Mesenchymal stem cell (in vitro differentiated cells and primary cell): Measurements from ENCODE around the gene ATG7.

ENCODE experiments used
- DNase-seq: peaks from one replicate; pipeline ENCODE4 v3.0.0-alpha.2; 2013
- H2AFZ ChIP-seq: one replicate; pipeline ENCODE4 v1.6.1; 2013; ENCODE audit warnings: low read depth, mild to moderate bottlenecking, control low read depth, inconsistent platforms, low read length, moderate library complexity
- H2AK5ac ChIP-seq: 2 replicates; pipeline ENCODE4 v1.6.1; 2013; ENCODE audit warnings: low read length, moderate library complexity, mild to moderate bottlenecking, inconsistent platforms; ENCODE audit not compliant: severe bottlenecking
- H2BK120ac ChIP-seq: one replicate; pipeline ENCODE4 v1.6.1; 2013; ENCODE audit warnings: low read depth, mild to moderate bottlenecking, inconsistent platforms, low read length, moderate library complexity
- H2BK12ac ChIP-seq, 2 experiments: one replicate each; pipeline ENCODE4 v1.6.1; 2013; ENCODE audit warnings: inconsistent platforms in 2 of 2, low read length in 2 of 2, mild to moderate bottlenecking in 2 of 2, moderate library complexity in 2 of 2, control low read depth in 1 of 2
- H2BK15ac ChIP-seq: one replicate; pipeline ENCODE4 v1.6.1; 2013; ENCODE audit warnings: mild to moderate bottlenecking, low read depth, inconsistent platforms; ENCODE audit not compliant: poor library complexity, severe bottlenecking
- H2BK5ac ChIP-seq: 2 replicates; pipeline ENCODE4 v1.6.1; 2013; ENCODE audit warnings: low read depth, mild to moderate bottlenecking, low read length, control low read depth, inconsistent platforms; ENCODE audit not compliant: poor library complexity, severe bottlenecking
- H3K14ac ChIP-seq, 2 experiments: one replicate each; pipeline ENCODE4 v1.6.1; 2013; ENCODE audit warnings: inconsistent platforms in 2 of 2, low read length in 2 of 2, control low read depth in 1 of 2, mild to moderate bottlenecking in 1 of 2, moderate library complexity in 1 of 2
- H3K18ac ChIP-seq, 2 experiments: one replicate each; pipeline ENCODE4 v1.6.1; 2013; ENCODE audit warnings: inconsistent platforms in 2 of 2, low read length in 2 of 2, control low read depth in 1 of 2, low read depth in 1 of 2, mild to moderate bottlenecking in 1 of 2
- H3K23ac ChIP-seq, 2 experiments: one replicate each; pipeline ENCODE4 v1.6.1; 2013; ENCODE audit warnings: inconsistent platforms in 2 of 2, low read length in 2 of 2, mild to moderate bottlenecking in 2 of 2, moderate library complexity in 2 of 2, control low read depth in 1 of 2
- H3K27ac ChIP-seq: 2 replicates; pipeline ENCODE4 v1.5.1; 2013; ENCODE audit warnings: mild to moderate bottlenecking, moderate library complexity, low read length, control low read depth, inconsistent platforms; ENCODE audit not compliant: poor library complexity, severe bottlenecking
- H3K27me3 ChIP-seq, 2 experiments: 2 replicates each; pipeline versions ENCODE4 v1.6.1 to v1.7.0; 2013; ENCODE audit warnings: low read length in 2 of 2, mild to moderate bottlenecking in 2 of 2, moderate library complexity in 2 of 2, control low read depth in 1 of 2, inconsistent platforms in 1 of 2; ENCODE audit not compliant: control insufficient read depth in 1 of 2, insufficient read depth in 1 of 2
- H3K36me3 ChIP-seq, 2 experiments: 2 replicates each; pipeline versions ENCODE4 v1.6.1 to v1.7.0; 2013; ENCODE audit warnings: low read length in 2 of 2, control low read depth in 1 of 2, inconsistent platforms in 1 of 2, low read depth in 1 of 2, mild to moderate bottlenecking in 1 of 2; ENCODE audit not compliant: insufficient read depth in 2 of 2, control insufficient read depth in 1 of 2
- H3K4ac ChIP-seq, 2 experiments: one replicate each; pipeline ENCODE4 v1.6.1; 2013; ENCODE audit warnings: inconsistent platforms in 2 of 2, low read length in 2 of 2, mild to moderate bottlenecking in 2 of 2, moderate library complexity in 2 of 2, control low read depth in 1 of 2, low read depth in 1 of 2
- H3K4me1 ChIP-seq: 2 replicates; pipeline ENCODE4 v1.6.1; 2013; ENCODE audit warnings: low read depth, low read length, control low read depth; ENCODE audit not compliant: control insufficient read depth, insufficient read depth
- H3K4me2 ChIP-seq: 2 replicates; pipeline ENCODE4 v1.6.1; 2013; ENCODE audit warnings: low read length, mild to moderate bottlenecking, inconsistent platforms; ENCODE audit not compliant: poor library complexity, severe bottlenecking
- H3K4me3 ChIP-seq, 2 experiments: 2 replicates each; pipeline versions ENCODE4 v1.5.1 to v1.7.0; 2013; ENCODE audit warnings: low read length in 2 of 2, mild to moderate bottlenecking in 2 of 2, control low read depth in 1 of 2, low read depth in 1 of 2; ENCODE audit not compliant: insufficient read depth in 1 of 2
- H3K79me1 ChIP-seq: replicated peaks from 2 replicates; pipeline ENCODE4 v1.6.1; 2013; ENCODE audit warnings: mild to moderate bottlenecking, control low read depth, low read length, inconsistent platforms; ENCODE audit not compliant: poor library complexity, severe bottlenecking
- H3K9ac ChIP-seq: 2 replicates; pipeline ENCODE4 v1.7.0; 2013; ENCODE audit warnings: mild to moderate bottlenecking, low read length, moderate library complexity
- H3K9me3 ChIP-seq: 2 replicates; pipeline ENCODE4 v1.7.0; 2013; ENCODE audit warnings: mild to moderate bottlenecking, low read length; ENCODE audit not compliant: control insufficient read depth
- H4K8ac ChIP-seq: one replicate; pipeline ENCODE4 v1.6.1; 2013; ENCODE audit warnings: inconsistent platforms, mild to moderate bottlenecking, low read length, moderate library complexity
- H4K91ac ChIP-seq: one replicate; pipeline ENCODE4 v1.6.1; 2013; ENCODE audit warnings: mild to moderate bottlenecking, low read length, inconsistent platforms
- WGBS: methylation state at CpG from one replicate; pipeline ENCODE4 v1.1.7; 2013; ENCODE audit warnings: mixed read lengths; 5-methylcytosine and 5-hydroxymethylcytosine counted together

The ATG7 gene

GRCh38 chr3:11530153-11530721, 258.0 kb downstream of the ATG7 start:
- no peak overlapping the region for H2AK5ac ChIP-seq
- H3K18ac ChIP-seq = peak overlapping the region in 1 of 2 experiments; percentile 17
- no peak overlapping the region for H2BK120ac ChIP-seq
- peak overlapping the region; percentile 86 for H3K27ac ChIP-seq
- no peak overlapping the region for H3K14ac ChIP-seq
- H2BK5ac ChIP-seq = no peak overlapping the region
- H3K4ac ChIP-seq = no peak overlapping the region
- H3K4me3 ChIP-seq = no peak overlapping the region
- H2BK12ac ChIP-seq = no peak overlapping the region
- peaks cover 0 to 5% of the 10 kb centered on the region in 2 experiments for H3K36me3 ChIP-seq
- H3K27me3 ChIP-seq = no peaks in the 10 kb centered on the region
- no peak overlapping the region for H3K9ac ChIP-seq
- no peaks in the 10 kb centered on the region for H3K9me3 ChIP-seq
- peak overlapping the region; percentile 35 for H4K8ac ChIP-seq
- H2BK15ac ChIP-seq = no peak overlapping the region
- WGBS = 41% methylated on average over 11 of the region's 11 CpGs
- H4K91ac ChIP-seq = peak overlapping the region; percentile 0
- H3K4me2 ChIP-seq = no peak overlapping the region
- peak; percentile 91 for DNase-seq
- peaks cover 38% of the 10 kb centered on the region for H3K4me1 ChIP-seq
- no peak overlapping the region for H2AFZ ChIP-seq
- H3K23ac ChIP-seq = no peak overlapping the region
- peaks cover 1% of the 10 kb centered on the region for H3K79me1 ChIP-seq

- Histone ChIP-seq H3K27ac (peak overlapping the region; percentile 6), H3K4ac (no peak overlapping the region), H3K36me3 (peaks cover 0 to 11% of the 10 kb centered on the region in 2 experiments), H3K9ac (peak overlapping the region; percentile 37), H3K4me1 (peaks cover 41% of the 10 kb centered on the region), H2BK12ac (peak overlapping the region in 1 of 2 experiments; percentile 23), H3K4me3 (no peak overlapping the region), H4K8ac (no peak overlapping the region), H3K18ac (no peak overlapping the region), H2BK5ac (no peak overlapping the region), H4K91ac (peak overlapping the region; percentile 30), H2AK5ac (no peak overlapping the region), H3K23ac (no peak overlapping the region), H2BK15ac (no peak overlapping the region), H3K14ac (no peak overlapping the region), H3K27me3 (no peaks in the 10 kb centered on the region), H3K79me1 (peaks cover 11% of the 10 kb centered on the region), H3K9me3 (no peaks in the 10 kb centered on the region), H2BK120ac (no peak overlapping the region), H2AFZ (no peak overlapping the region), H3K4me2 (peak overlapping the region; percentile 18)
- WGBS = 91% methylated on average over 8 of the region's 9 CpGs
- no peak for DNase-seq
These were observed 260.8 kb downstream of the ATG7 start for GRCh38 chr3:11532931-11533391.

- no peak overlapping the region for H4K8ac ChIP-seq
- peak overlapping the region; percentile 47 for H4K91ac ChIP-seq
- H3K9me3 ChIP-seq = no peaks in the 10 kb centered on the region
- peak overlapping the region in 1 of 2 experiments; percentile 69 for H3K14ac ChIP-seq
- 98% methylated on average over 20 of the region's 21 CpGs for WGBS
- H3K27me3 ChIP-seq = no peaks in the 10 kb centered on the region
- no peak overlapping the region for H3K4me3 ChIP-seq
- peaks cover 0 to 11% of the 10 kb centered on the region in 2 experiments for H3K36me3 ChIP-seq
- DNase-seq = no peak
- H2AFZ ChIP-seq = no peak overlapping the region
- no peak overlapping the region for H3K4me2 ChIP-seq
- H3K27ac ChIP-seq = no peak overlapping the region
- H3K4ac ChIP-seq = no peak overlapping the region
- H2BK5ac ChIP-seq = no peak overlapping the region
- H2BK120ac ChIP-seq = peak overlapping the region; percentile 7
- peak overlapping the region in 1 of 2 experiments; percentile 38 for H2BK12ac ChIP-seq
- H3K79me1 ChIP-seq = peaks cover 13% of the 10 kb centered on the region
- H3K18ac ChIP-seq = peak overlapping the region; percentile 35 to 40
- peaks cover 40% of the 10 kb centered on the region for H3K4me1 ChIP-seq
- no peak overlapping the region for H3K23ac ChIP-seq
- H2BK15ac ChIP-seq = no peak overlapping the region
- peak overlapping the region; percentile 16 for H2AK5ac ChIP-seq
- peak overlapping the region; percentile 37 for H3K9ac ChIP-seq
These were observed 262.0 kb downstream of the ATG7 start for GRCh38 chr3:11534011-11534792.

GRCh38 chr3:11534793-11535101, 262.6 kb downstream of the ATG7 start:
- Histone ChIP-seq H3K27ac (no peak overlapping the region), H3K9me3 (no peaks in the 10 kb centered on the region), H4K91ac (no peak overlapping the region), H3K79me1 (peaks cover 14% of the 10 kb centered on the region), H2AK5ac (no peak overlapping the region), H3K9ac (no peak overlapping the region), H2BK15ac (no peak overlapping the region), H2BK120ac (no peak overlapping the region), H3K4me1 (peaks cover 37% of the 10 kb centered on the region), H3K36me3 (peaks cover 0 to 11% of the 10 kb centered on the region in 2 experiments), H4K8ac (no peak overlapping the region), H3K14ac (peak overlapping the region in 1 of 2 experiments; percentile 69), H3K4me2 (no peak overlapping the region), H2BK12ac (peak overlapping the region in 1 of 2 experiments; percentile 38), H2AFZ (no peak overlapping the region), H3K4me3 (no peak overlapping the region), H3K23ac (no peak overlapping the region), H3K27me3 (no peaks in the 10 kb centered on the region), H3K18ac (peak overlapping the region in 1 of 2 experiments; percentile 40), H3K4ac (no peak overlapping the region), H2BK5ac (no peak overlapping the region)
- DNase-seq = no peak
- WGBS = 94% methylated on average over 7 of the region's 7 CpGs
